GM18858 (cell line): ENCODE results near the gene CYP26C1.

ENCODE experiments used
- ATAC-seq: cut with Tn5 transposase; IDR thresholded peaks from one replicate; pipeline ENCODE4 v1.9.1; 2021; ENCODE audit not compliant: unreplicated experiment

CYP26C1 gene

DNA sequence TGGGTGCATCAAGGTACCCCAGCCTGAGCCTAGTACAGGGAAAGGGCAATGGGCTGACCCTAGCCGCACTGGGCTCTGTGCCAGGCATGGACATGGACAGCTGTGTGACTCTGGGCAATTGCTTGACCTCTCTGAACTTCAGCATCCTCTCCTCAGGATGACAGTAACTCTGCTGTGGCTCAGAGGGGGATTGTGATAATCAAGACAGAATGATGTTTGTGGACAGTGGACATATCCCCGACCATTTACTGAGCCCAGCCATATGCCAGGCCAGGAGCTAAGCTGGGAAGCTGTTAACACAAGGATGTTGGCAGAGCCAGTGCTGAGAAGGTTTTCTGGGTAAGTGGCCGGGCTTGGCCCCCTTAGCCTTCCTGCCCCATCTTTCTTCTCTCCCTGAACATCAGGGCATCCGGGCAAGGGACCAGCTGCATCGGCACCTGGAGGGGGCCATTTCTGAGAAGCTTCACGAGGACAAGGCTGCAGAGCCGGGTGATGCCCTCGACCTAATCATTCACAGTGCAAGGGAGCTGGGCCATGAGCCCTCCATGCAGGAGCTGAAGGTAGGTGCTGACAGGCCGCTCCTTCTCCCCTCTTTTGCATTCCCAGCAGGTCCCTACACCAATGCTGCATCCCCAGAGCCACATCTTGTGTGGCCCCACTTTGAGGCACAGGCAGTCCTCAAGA lies 3.5 kb downstream of the CYP26C1 start:
- ATAC-seq: no peak

DNA sequence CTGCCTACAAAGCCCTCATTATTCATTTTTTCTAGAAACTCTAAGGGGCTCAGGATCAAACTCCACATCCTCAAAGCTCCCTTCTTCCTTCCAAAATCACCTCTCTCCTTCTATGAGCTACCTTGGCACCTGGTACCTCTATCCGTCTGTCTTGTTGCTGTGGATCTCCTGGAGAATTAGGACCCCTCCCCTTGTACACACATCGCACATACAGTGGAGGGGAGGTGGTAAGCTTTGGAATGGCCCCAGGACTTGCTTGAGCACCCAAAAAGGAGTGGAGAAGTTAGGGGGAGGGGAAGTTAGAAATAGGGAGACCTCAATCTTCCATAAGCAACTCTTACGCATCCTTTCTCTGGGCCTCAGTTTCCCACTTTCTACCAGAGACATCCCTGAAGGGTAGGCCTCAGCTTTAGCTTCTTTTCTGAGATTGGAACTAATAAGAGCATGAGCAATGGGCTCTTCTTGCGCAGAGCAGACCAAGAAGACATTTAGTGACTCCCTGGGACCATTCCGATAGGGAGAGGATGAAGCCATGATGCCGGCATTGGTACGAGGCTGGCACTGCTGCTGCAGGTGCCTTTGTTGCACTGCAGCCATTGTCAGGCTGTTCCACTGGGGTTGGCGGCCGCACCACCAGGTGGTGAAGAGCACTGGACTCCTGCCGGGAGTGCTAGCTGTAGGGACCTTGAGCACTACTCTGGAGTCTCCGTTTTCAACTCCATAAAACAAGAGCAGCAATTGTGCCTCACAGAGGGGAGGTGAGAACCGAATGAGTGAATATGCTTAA lies 4.5 kb downstream of the CYP26C1 start:
- no peak for ATAC-seq

DNA sequence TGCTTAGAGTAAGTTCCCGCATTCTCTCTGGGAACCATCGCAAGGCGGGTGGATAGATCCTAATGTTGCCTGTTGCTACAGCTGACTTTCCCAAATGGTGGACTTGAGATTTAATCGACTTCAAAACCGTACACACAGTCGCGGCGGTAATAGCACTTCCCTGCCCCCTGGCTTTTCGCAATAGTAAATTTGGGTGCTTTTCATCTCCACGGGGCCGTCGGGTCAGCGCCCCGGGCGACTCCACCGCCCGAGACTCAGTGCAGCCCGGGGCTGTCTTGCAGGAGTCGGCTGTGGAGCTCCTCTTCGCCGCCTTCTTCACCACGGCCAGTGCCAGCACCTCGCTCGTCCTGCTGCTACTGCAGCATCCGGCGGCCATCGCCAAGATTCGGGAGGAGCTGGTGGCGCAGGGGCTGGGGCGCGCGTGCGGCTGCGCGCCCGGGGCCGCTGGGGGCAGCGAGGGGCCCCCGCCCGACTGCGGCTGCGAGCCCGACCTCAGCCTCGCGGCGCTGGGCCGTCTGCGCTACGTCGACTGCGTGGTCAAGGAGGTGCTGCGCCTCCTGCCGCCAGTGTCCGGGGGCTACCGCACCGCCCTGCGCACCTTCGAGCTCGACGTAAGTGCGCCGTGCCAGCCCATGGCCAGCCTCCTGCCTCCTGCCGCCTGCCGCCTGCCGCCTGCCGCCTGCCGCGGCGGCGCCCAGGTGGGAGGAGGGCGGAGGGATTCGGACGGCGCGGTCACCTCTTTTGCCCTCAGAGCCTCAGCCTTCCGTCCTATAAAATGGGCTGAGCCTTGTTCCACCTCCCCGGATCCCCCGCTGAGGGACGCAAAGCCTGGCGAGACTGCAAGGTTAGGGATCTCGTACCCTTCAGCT lies 5.3 kb downstream of the CYP26C1 start:
- ATAC-seq: no peak

DNA sequence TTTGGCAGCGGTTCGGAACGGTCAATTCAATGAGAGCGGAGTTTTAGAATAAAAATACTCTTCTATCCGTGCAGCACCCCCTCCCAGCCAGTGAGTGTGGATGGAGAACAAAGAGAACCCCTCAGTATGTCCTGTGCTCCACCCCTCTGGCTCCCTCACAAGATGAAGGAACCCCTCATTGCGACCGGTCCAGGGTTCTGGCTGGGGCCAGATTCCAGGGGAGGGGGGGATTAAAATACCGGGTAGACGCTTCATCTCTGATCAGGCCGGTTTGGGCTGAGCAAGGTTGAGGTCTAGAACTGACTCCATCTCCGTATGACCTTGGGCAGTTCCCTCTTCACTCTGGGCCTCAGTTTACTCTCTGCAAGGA lies 5.9 kb downstream of the CYP26C1 start:
- no peak for ATAC-seq

DNA sequence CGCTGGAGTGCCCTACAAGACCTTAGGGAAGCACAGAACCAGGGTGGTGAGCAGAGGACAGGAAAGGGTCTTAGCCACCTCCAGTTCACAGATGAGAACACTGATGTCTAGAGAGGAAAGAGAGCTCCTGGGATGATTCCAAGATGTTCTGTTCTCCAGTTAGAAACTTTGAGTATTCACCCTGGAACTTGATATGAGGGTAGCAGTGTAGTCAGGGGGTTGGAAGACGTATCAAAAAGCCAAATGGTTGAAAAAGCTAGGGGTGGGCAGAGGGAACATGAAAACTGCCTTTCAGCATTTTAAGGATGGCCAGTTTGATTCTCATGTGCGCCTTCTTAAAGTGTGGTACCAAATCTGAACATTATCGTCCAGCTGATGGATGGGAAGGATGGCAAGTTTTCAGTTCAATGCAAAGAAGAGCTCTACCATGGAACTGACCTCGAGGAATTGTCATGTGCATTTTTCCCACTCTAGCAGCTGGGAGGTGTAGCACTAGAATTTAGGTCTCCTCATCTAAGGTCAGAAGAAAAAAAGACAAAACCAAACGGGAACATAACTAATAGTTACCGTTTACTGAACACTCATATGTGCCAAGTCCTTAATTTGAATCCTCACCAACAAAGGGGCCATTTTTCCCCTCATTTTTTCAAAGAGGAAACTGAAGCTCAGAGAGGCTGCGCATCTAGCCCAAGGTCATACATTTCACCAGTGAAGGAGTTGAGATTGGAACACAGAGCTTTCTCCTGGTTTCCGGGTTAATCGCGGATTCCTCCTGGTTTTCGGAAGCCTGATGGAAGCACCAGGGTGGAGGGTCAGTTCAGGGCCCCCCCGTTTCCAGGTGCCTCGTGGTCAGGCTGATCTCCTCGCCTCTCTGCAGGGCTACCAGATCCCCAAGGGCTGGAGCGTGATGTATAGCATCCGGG lies 7.1 kb downstream of the CYP26C1 start:
- no peak for ATAC-seq

DNA sequence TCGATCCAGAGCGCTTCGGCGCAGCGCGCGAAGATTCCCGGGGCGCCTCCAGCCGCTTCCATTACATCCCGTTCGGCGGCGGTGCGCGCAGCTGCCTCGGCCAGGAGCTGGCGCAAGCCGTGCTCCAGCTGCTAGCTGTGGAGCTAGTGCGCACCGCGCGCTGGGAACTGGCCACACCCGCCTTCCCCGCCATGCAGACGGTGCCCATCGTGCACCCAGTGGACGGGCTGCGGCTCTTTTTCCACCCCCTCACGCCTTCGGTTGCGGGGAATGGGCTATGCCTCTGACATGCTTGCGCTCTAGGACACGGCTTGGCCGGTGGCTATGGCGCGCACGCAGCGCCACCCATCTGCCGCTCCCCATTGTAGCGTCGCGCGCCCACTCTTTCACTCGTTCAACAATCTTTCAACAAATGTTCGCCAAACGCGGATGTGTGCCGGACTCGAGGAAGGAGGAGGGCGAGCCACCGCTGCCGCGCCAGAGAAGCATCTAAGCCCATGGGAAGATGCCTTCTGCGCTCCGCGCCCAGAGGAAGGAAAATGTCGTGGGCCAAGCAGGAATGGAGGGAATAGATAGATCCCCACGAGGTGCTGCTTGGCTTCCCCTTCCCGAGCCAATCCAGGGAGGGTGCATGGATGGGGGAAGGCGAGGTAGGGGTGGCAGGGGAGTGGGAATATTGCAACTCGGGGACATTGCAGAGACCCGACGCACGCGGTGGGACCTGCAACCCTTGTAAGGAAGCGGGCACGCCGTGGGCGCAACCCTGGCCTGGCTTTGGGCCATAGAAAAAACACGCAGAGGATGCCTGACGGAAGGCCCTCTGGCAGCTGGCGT lies 8.0 kb downstream of the CYP26C1 start:
- no peak for ATAC-seq

DNA sequence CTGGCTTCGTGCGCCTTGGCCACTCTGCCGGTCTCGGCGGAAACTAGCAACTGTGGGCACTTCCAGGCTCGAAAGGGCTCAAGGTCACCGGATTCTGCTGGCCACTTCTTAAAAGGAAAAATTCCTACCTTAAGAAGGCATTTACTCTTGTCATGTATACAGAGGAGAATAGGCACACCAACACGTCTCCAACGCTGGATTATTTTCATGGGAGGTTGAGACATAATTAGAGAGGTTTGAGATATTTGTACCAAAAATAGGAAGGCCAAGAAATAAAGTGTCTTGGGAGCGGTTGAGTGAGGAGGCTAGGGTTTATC lies 8.6 kb downstream of the CYP26C1 start:
- ATAC-seq: no peak

DNA sequence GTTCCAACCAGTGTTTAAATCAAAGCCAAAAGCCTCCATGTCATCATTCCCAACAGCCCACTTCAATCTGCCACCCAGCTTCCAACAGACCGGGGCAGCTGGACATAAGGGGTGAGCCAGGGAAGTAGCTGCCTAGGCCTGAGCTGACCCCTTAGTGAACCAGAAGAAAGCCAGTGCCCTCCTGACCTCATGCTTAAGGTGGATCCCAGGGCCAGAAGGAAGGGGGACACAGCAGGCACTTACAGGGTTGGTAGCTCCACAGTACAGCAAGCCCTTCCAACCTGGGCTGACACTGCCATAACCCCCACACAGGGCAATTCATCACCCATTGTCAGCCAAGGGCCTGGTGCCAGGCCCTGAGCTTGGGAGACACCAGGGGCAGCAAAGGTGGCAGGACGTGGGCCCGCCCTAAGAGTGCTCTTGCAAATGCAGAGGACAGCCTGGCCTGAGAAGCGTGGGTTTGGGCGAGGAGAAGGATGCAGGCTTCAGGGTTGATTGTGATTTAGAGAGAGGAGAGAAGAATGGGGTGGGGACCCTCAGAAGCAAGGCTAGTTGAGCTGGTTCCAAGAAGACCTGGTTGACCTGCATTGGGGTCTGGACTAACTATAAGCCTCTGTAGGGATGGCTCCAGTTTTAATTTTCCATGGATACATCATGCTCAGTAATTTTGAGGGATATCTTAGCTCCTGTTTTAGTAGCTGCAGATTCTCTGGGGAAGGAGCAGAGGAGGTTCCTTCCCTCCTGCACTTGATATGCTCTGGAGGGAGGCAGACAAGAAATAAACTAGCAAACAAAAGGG lies 10.0 kb downstream of the CYP26C1 start:
- no peak for ATAC-seq

DNA sequence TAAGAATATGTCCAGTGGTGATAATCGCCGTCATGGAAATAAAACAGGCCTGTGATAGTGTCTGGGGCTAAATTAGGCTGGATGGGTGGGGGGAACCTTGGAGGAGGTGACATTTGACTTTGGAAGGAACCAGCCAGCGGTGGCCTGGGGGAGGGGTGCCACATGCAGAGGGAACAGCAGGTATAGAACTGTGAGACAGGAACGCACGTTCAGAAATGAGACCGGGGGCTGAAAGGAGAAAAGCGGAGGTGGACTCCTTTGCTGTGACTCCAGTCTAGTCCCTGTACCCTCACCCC lies 10.5 kb downstream of the CYP26C1 start:
- ATAC-seq: no peak

DNA sequence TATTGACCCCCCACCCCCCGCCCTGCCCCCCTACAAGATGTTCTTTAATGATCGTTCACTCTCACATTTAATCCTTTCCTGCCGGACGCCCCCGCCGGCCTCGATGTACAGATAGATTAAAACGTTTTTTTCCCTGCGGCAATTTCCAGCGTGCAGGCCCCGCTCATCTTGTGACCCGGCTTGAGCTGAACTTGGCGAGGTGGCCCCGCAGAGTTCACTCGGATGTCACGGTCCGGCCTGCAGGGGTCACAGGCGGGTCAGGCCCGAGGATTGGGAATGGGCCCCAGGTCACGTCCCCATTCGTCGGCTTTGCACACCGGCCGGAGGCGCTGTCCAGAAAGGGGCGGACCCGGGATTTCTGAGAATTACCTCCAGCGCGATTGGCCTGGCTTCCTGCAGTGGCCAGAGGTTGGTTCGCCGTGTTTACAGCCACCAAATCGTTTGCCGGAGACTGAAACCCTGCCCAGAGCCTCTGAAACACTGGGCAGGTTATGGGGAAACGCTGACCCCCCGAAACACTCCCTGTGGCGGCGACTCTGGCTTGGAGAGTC lies 11.2 kb downstream of the CYP26C1 start:
- ATAC-seq: no peak

DNA sequence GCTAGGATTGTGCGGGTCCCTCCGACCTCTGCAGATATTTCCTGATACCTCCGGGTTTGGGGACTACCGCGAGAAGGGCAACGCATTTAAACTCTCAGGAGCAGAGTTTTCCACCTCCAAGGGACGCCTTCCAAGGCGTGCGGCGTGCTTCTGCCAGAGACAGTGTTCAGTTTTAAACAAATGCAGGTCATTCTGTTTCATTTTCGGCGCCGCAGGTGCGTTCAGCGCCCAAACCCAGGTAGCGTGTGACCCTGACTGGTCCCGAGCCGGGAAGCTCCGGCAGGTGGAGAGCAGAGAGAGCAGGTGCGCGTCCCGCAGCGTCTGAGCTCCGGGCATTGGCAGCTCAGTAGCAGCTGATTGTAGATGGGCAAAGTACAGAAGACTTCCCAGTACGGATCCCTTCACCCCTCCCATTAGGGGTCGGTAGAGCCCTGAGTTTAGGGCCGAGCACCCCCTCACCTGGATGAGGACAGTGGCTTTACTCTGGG lies 11.7 kb downstream of the CYP26C1 start:
- no peak for ATAC-seq

DNA sequence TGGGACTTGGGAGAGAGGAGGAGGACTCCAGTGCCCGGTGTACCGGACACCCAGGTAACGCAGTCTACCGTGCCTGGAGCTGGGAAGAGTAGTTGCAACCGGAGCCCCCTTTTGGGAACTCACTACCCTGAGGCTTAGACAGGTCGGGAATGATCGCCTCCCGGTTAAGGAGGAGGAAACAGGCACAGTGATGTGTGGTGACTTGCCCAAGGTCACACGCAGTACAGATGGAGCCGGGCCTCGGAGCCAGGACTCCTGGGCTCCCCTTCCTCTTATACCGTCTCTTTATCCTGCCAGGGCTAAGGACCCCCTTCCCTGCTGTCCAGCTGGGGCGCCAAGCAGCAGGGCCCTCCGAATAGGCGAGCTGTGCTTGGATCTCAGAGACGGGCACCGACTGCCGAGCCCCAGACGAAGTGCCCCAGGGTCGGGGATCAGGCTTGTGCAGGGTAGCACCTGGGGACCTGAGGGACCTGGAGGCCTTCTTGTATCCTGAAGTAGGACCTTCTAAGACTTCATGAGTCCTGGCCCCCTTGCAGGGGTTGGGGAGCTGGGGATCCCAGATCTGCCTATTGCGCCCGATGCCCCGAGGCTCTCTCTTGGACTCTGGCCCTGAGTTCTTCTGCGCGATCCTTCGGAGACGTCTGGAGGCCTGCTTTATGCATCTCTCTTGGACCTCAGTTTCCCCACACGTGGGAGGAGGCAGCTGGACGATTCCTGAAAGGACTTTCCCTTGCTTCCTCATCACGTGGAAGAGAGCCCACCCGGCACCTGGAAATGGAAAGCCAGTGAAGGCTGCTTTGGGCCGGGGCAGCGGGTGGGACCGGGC lies 12.3 kb downstream of the CYP26C1 start:
- ATAC-seq: no peak

DNA sequence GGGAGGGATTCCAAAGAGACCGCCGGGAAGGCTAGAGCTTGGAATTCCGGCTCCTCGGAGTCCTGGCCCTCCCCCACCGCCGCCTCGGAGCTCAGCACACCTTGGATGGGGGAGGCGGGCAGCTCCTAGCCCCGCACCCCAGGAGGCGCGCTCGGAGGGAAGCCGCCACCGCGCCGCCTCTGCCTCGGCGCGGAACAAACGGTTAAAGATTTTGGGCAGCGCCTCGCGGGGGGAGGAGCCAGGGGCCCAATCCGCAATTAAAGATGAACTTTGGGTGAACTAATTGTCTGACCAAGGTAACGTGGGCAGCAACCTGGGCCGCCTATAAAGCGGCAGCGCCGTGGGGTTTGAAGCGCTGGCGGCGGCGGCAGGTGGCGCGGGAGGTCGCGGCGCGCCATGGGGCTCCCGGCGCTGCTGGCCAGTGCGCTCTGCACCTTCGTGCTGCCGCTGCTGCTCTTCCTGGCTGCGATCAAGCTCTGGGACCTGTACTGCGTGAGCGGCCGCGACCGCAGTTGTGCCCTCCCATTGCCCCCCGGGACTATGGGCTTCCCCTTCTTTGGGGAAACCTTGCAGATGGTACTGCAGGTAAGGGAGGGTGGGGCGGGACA lies 13.0 kb downstream of the CYP26C1 start, which contains the start of gene CYP26A1:
Gene CYP26A1, plus strand, starts transcription at position 355 of the 608 bp plus-strand sequence. Its CDS starts 42 bp downstream, at position 397.
- ATAC-seq: no peak

DNA sequence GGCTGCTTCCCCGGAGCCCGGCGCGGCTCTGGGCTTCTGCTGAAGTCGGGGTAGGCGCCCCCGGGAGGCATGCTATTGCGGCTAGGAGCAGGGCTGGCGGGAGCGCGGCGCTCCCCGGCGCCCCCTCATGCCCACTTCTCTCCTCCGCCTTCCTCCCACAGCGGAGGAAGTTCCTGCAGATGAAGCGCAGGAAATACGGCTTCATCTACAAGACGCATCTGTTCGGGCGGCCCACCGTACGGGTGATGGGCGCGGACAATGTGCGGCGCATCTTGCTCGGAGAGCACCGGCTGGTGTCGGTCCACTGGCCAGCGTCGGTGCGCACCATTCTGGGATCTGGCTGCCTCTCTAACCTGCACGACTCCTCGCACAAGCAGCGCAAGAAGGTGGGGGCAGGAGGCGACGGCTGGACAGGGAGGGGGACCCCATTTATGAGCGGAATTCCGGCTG lies 13.6 kb downstream of the CYP26C1 start:
- no peak for ATAC-seq

DNA sequence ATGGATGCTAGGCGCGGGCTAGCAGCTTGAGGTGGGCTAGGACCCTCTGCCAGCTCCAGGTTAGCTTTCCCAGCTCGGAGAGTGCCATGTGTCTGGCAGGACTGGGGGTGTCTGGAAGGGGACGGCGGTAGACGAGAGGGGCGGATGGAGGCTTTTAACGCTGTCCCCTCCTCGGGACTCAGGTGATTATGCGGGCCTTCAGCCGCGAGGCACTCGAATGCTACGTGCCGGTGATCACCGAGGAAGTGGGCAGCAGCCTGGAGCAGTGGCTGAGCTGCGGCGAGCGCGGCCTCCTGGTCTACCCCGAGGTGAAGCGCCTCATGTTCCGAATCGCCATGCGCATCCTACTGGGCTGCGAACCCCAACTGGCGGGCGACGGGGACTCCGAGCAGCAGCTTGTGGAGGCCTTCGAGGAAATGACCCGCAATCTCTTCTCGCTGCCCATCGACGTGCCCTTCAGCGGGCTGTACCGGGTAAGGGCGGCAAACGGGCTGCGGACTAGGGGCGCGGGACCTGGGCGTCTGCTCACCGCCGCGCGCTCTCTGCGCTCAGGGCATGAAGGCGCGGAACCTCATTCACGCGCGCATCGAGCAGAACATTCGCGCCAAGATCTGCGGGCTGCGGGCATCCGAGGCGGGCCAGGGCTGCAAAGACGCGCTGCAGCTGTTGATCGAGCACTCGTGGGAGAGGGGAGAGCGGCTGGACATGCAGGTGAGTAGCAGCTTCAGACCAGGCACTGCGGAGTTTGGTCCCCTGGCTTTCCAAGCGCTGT lies 14.2 kb downstream of the CYP26C1 start:
- ATAC-seq: no peak

DNA sequence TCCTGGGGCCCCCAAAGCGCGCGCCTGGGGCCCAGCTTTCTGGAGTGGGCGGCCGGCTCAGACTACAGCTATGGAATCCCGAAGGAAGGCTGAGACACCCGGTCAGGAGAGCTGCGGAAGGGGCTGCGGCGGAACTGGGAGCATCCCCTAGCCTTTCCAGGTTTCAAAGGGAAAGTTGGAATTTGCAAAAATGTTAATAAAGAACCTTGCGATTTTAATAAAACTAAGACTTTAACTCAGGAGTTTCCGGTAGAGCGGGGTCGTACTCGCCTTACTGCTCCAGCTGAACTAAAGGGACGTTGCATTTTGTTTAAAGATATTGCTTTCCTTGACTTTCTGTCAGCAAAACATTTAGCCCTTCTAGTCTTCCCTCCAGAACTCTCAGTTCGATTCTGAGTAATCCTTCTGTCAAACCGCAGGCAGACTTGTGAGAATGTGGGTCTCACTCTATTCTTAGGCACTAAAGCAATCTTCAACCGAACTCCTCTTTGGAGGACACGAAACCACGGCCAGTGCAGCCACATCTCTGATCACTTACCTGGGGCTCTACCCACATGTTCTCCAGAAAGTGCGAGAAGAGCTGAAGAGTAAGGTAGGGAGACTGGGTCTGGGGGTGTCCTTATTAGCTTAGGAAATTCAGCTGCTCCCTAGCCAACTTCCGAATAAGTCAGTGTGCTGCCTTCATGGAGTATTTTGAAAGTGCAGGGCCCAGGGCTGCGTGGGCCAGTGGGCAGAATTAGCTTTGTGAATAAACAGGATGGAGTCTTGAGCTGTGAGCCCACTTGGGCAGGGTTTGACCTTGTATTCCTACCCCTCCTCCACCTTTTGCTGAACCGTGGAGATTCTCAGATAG lies 15.0 kb downstream of the CYP26C1 start:
- ATAC-seq: no peak
